Activated CD8-positive, alpha-beta memory T cell treated with anti-CD3 and anti-CD28 coated beads for 24 hours (primary cell): Measurements from ENCODE around the gene THRAP3.

Experiments
- DNase-seq: peaks from one replicate; pipeline ENCODE4 v3.0.0-alpha.2; 2020

THRAP3 gene

GRCh38 chr1:36303244-36303643 is 79.0 kb downstream of the THRAP3 start:
- no peak for DNase-seq

- peak; percentile 49 for DNase-seq
Observed at GRCh38 chr1:36303650-36304360, 79.6 kb downstream of the THRAP3 start.

GRCh38 chr1:36304521-36304920 is 80.3 kb downstream of the THRAP3 start:
- peak; percentile 49 for DNase-seq

- peak; percentile 61 for DNase-seq
Observed at GRCh38 chr1:36304970-36305914, 81.0 kb downstream of the THRAP3 start.

GRCh38 chr1:36305915-36306209 is 81.6 kb downstream of the THRAP3 start:
- DNase-seq, result no peak

- peak; percentile 76 for DNase-seq
Observed at GRCh38 chr1:36306210-36306901, 82.1 kb downstream of the THRAP3 start, which contains the start of gene SH3D21. Gene SH3D21 (plus strand): TSS chr1:36306368. CDS start chr1:36306421, 53 bp downstream.

GRCh38 chr1:36306902-36307456 is 82.7 kb downstream of the THRAP3 start:
- peak; percentile 96 for DNase-seq

GRCh38 chr1:36307601-36308330 is 83.5 kb downstream of the THRAP3 start:
- DNase-seq, result peak; percentile 54

GRCh38 chr1:36309397-36309796 is 85.2 kb downstream of the THRAP3 start:
- no peak for DNase-seq

GRCh38 chr1:36320291-36320761 is 96.1 kb downstream of the THRAP3 start:
- no peak for DNase-seq

GRCh38 chr1:36320767-36321118 is 96.5 kb downstream of the THRAP3 start:
- no peak for DNase-seq

- DNase-seq, result peak; percentile 74
Observed at GRCh38 chr1:36321119-36321951, 97.1 kb downstream of the THRAP3 start.

GRCh38 chr1:36322041-36322785 is 98.0 kb downstream of the THRAP3 start:
- peak; percentile 64 for DNase-seq

GRCh38 chr1:36322786-36323635 is 98.8 kb downstream of the THRAP3 start:
- peak; percentile 76 for DNase-seq

- peak; percentile 77 for DNase-seq
Observed at GRCh38 chr1:36323636-36324352, 99.6 kb downstream of the THRAP3 start, which contains the start of gene EVA1B. Gene EVA1B (minus strand): TSS chr1:36323645. CDS start chr1:36323037, 608 bp downstream.

GRCh38 chr1:36324353-36324703 is 100.1 kb downstream of the THRAP3 start:
- no peak for DNase-seq

- DNase-seq, result no peak
Observed at GRCh38 chr1:36326499-36326898, 102.3 kb downstream of the THRAP3 start.

- no peak for DNase-seq
Observed at GRCh38 chr1:36327421-36328087, 103.3 kb downstream of the THRAP3 start.
